ENCODE results near the gene ERC2.
A peak's percentile ranks its signal among the peaks of the same experiment; 100 is the strongest.
"Not testable (repeated sequence)": the region's sequence is repeated elsewhere in the genome, so short reads cannot be mapped to it uniquely, and the experiment has no call there.

ERC2 gene

DNA sequence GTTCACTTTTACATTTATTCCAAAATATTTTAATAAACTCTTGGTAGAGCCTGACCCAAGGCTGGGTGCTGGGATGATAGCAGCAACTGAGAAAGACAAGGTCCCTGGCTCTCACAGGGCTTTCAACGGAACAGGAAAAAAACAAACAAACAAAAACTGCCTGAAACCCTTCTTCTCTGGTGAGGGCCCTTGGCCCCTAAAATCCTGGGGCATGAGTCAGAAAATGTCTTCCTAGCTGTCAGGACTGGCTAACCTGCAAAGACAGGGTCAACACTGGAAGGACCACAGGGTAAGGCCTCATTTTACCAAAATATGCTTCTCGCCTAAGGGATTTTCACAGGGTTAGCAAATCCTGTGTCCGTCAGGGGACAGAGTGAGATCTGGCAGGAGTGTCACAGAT, 935.5 kb downstream of the ERC2 start:
- DNase-seq = no peak

GRCh38 chr3:55531321-55531720, 936.9 kb downstream of the ERC2 start:
- DNase-seq = no peak

GRCh38 chr3:55527361-55527760, 940.9 kb downstream of the ERC2 start:
- no peak for DNase-seq

- DNase-seq = no peak
Measured at GRCh38 chr3:55526332-55527030, 941.8 kb downstream of the ERC2 start.

DNA sequence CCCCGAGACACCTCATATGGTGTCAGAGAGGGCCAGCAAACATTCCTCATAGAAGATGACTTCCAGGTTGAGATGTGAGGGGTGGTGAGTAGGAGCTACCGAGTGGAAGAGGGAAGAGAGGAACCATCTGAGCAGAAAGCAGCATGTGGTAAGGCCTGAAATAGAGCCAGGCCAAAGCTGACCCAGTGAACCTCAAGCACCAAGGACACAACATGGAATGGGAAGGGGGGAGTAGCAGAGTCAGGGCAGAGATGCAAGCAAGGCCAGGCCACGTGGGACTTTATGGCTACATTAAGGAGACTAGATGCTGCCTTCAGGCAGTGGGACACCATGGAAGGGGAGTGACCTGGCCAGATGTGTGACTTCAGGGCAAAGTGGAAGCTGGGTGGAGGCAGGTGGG, 942.8 kb downstream of the ERC2 start:
- no peak for DNase-seq

DNA sequence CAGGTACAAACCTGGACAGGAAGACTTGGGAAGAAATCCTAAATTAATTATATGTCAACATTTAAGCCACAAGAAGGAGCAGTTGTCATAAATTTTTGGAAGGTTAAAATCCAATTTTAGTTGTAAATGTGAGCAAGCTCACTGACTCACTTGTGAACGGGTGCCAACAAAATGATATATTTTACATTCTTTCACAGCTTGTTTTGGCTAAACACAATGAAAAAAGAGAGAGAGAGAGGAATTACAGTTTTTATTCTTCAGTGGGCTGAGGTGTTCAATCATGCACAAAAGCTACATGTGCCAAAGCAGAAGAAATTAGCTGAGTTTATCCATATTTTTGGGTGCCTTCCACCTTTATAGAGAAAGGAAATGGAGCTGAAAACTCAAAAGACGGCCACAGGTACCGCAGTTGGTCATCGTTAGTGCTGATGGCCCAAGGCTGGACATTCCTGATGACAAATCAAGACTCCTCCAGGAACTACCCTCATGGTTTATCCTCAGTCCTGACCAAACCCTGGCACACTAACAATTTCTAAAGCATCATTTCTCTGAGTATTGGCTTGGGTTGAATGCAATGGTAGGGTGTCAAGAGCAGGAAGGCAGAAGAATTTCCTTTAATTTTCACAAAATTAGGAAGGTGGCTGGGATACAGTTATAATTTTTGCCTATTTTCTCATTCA, 943.6 kb downstream of the ERC2 start:
- DNase-seq = no peak

DNA sequence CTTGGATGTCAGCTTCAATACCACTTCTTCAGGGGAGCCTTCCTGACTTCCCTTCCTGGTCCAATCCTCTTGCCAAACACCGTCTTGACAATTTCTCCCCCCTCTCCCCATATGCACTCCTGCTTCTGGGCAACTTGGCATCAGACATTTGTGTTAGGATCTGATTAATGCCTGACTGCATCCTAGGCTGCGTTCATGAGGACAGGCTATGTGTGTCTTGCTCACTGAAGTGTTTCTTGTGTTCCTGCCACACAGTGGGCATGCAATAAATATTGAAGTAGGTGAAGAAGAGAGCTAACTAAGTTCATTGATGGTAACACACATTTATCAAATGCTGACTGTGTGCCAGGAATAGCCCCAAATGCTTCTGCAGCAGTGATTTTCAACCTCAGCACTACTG, 944.8 kb downstream of the ERC2 start:
- DNase-seq = no peak

GRCh38 chr3:55521738-55522421, 946.4 kb downstream of the ERC2 start:
- DNase-seq = peak; percentile 4

GRCh38 chr3:55521064-55521737, 947.1 kb downstream of the ERC2 start:
- DNase-seq = peak; percentile 55

DNA sequence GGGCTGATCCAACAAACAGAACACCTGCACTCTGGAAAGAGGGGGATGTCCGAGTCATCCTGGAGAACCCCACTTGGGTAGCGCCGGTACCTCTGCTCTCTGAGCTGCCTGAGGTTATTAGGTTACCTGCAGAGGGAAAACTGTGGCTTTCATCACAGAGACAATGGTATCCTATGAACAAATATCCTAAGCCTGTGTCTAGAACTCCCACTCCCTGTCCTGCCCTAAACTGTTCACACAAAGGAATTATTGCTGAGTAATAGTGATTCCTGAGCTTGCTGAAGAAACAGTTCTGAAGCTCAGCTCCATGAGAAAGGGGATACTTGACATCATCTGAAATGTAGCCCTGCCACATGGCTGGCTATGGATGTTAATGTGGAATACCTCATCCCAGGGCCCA, 949.2 kb downstream of the ERC2 start:
- no peak for DNase-seq

DNA sequence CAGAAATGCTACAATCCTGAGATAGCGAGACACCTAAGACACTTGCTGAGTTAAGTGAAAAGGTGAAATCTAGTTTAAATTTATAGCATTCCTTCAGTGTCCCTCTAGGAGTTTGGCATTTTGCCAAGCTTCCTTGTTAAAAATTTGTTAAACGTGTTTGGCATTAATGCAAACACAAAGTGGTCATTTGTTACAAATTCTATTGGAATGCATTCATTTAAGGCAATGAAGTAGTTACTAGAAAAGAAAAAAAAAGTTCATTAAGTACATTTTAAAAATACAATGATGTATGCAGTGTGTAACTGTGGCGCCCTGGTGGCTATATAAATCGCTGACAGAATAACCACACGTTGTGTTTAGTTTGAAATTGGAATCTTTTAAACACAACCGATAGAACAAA, 949.8 kb downstream of the ERC2 start:
- no peak for DNase-seq

DNA sequence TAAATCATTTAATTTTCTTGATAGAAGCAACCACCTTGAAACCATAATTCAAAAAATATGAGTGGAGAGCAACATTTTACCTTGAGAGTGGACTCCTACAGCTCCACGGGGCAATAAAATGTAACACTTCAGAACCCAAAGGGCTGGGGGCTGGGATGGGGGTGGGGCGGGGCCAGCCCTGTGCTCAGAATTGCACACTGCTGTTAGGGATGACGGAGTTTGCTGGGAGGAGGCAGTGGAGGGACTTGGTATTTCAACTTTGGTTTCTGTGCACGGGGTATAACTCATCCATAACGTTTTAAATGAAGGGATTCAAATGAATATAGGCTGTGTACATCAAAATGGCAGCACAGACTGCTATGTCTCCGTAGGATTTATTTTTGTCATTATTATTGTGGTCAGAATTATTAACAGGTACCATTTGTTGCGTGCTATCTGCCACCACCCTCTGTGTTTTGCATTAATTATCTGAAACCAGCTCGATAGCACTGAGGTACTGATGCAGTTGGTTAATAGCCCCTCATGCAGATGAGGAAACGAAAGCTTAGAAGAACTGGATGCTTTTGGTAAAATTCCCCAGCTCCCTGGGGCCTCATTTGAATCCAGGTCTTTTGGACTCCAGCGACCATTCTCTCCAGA, 951.8 kb downstream of the ERC2 start:
- no peak for DNase-seq

- DNase-seq = no peak
Measured at GRCh38 chr3:55515550-55516246, 952.6 kb downstream of the ERC2 start.

DNA sequence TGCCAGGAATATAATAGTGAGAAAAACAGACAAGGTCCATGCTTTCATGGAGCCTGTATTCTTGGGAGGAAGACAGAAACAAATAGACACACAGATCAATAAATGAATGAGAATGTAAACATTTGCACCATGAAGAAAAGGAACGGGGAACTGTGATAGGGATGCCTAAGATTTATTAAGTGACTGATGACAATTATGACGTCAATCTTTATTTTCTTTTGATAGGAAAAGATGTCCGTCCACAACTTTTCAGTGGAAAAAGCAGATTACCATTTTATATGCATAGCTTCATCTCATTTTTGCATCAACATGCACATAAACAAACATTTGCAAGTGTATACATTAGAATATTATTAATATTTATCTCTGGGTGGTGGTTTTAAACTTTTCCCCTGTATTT, 953.3 kb downstream of the ERC2 start:
- DNase-seq = no peak

- DNase-seq = no peak
Measured at GRCh38 chr3:55512571-55513343, 955.5 kb downstream of the ERC2 start.

DNA sequence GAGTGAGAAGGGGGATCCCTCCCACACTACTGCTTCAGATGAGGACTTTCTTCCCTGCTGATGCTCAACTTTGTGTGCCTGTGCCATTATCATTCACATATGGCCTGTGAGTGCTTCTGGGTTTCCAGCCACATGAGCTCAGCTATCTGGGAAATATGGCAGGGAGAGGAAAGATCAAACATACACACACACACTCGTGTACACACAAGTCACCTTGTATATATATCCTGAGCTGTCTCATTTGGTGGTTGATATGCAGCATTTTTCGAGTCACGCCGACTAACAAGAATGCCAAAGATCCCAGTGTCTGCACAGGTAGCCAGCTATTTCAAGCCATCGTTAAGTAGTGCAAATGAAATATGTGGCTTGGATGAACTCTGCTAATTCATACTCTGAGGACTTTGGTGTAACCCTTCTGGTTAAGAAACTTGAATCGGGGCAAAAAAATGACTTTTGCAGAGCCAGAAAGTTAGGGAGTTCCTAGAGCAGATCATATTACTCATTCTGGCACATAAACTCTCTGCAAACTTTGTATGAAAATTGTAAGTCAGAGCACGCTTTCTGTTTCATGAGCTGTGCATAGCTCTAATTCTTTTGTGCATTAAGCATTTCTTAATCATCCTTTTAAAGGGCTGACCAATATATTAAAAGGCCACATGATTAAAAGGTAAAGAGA, 956.2 kb downstream of the ERC2 start:
- no peak for DNase-seq

GRCh38 chr3:55508335-55508734, 959.9 kb downstream of the ERC2 start:
- DNase-seq = no peak

GRCh38 chr3:55507808-55508207, 960.5 kb downstream of the ERC2 start:
- no peak for DNase-seq

- DNase-seq = no peak
Measured at GRCh38 chr3:55505776-55506175, 962.5 kb downstream of the ERC2 start.

- DNase-seq = not testable (repeated sequence)
Measured at GRCh38 chr3:55505102-55505501, 963.2 kb downstream of the ERC2 start.

- no peak for DNase-seq
Measured at GRCh38 chr3:55501905-55502304, 966.4 kb downstream of the ERC2 start.

Measured in DMS79 treated with DMSO at 0.1 percent for 48 hours (cell line).